OCI-LY7 (cell line): ENCODE data around the gene SUPT3H.

Experiments
- EZH2phosphoT487 ChIP-seq: fragments of 200-600 bp; sonication (generic); IDR thresholded peaks from 2 replicates; pipeline ENCODE4 v1.6.1; 2018; ENCODE audit warnings: low read depth, borderline replicate concordance, mild to moderate bottlenecking, mixed run types, antibody characterized with exemption, low read length, moderate library complexity, mixed read lengths
- TF ChIP-seq, protein P1 (sequence below): fragments of 200-600 bp; sonication (generic); conservative IDR thresholded peaks from 2 replicates; pipeline ENCODE4 v1.5.1; 2014; ENCODE audit warnings: mild to moderate bottlenecking, antibody characterized with exemption, low read length, moderate library complexity, mixed read lengths

DNA sequence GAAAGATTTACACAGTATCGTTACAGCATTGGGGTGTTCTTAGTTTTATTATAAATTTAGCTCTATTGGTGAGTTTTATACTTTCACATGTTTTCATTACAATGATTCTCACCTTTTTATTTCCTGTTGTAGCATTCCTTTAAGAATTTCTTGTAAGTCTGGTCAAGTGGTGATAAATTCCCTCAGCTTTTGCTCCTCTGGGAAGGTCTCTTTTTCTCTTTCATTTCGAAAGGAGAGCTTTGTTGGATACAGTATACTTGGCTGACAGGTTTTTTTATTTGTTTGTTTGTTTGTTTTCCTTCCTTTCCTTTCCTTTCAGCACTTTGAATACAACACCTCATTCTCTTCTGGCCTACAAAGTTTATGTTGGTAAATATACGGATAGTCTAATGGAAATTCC is 299.3 kb downstream of the SUPT3H start:
- TF ChIP-seq, protein P1, sequence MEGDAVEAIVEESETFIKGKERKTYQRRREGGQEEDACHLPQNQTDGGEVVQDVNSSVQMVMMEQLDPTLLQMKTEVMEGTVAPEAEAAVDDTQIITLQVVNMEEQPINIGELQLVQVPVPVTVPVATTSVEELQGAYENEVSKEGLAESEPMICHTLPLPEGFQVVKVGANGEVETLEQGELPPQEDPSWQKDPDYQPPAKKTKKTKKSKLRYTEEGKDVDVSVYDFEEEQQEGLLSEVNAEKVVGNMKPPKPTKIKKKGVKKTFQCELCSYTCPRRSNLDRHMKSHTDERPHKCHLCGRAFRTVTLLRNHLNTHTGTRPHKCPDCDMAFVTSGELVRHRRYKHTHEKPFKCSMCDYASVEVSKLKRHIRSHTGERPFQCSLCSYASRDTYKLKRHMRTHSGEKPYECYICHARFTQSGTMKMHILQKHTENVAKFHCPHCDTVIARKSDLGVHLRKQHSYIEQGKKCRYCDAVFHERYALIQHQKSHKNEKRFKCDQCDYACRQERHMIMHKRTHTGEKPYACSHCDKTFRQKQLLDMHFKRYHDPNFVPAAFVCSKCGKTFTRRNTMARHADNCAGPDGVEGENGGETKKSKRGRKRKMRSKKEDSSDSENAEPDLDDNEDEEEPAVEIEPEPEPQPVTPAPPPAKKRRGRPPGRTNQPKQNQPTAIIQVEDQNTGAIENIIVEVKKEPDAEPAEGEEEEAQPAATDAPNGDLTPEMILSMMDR = no peak
- no peak for TF ChIP-seq EZH2phosphoT487
